HG03060 (cell line): ENCODE measurements around the gene ASPHD2.

Experiments
- ATAC-seq: cut with Tn5 transposase; IDR thresholded peaks from one replicate; pipeline ENCODE4 v1.9.1; 2021; ENCODE audit warnings: low read depth, moderate number of reproducible peaks; ENCODE audit not compliant: unreplicated experiment

The ASPHD2 gene

GRCh38 chr22:26492220-26492619 lies 63.2 kb downstream of the ASPHD2 start:
- ATAC-seq, result no peak

- ATAC-seq, result no peak
Observed at GRCh38 chr22:26494506-26494905, 65.4 kb downstream of the ASPHD2 start.
